Smooth muscle cell (in vitro differentiated cells): ENCODE results near the gene MYLK. TPM values are rescaled to one million over a fixed set of nuclear protein-coding genes. Genes with fewer than 3 reads are reported as not detected.

ENCODE experiments used
- DNase-seq: peaks from one replicate; lab custom pipeline; 2025; ENCODE audit not compliant: unreplicated experiment; lab: John Stamatoyannopoulos, UW
- H2AFZ ChIP-seq: fragments of 200-600 bp; sonication (generic); 2 replicates; pipeline ENCODE4 v1.6.0; 2016; ENCODE audit warnings: antibody characterized with exemption, low read depth, mild to moderate bottlenecking
- H3F3A ChIP-seq: fragments of 200-600 bp; sonication (generic); 2 replicates; pipeline ENCODE4 v1.6.0; 2017; ENCODE audit warnings: antibody characterized with exemption, low read depth
- H3K27ac ChIP-seq: fragments of 200-600 bp; sonication (generic); 2 replicates; pipeline ENCODE4 v1.5.1; 2016; ENCODE audit warnings: low read depth, mild to moderate bottlenecking
- H3K27me3 ChIP-seq: fragments of 200-600 bp; sonication (generic); 2 replicates; pipeline ENCODE4 v1.6.1; 2016; ENCODE audit warnings: low read depth, mild to moderate bottlenecking
- H3K36me3 ChIP-seq: fragments of 200-600 bp; sonication (generic); 2 replicates; pipeline ENCODE4 v1.5.1; 2016; ENCODE audit warnings: low read depth
- H3K4me1 ChIP-seq: fragments of 200-600 bp; sonication (generic); 2 replicates; pipeline ENCODE4 v1.5.1; 2016; ENCODE audit warnings: low read depth
- H3K4me2 ChIP-seq: fragments of 200-600 bp; sonication (generic); 2 replicates; pipeline ENCODE4 v1.6.0; 2016; ENCODE audit warnings: mild to moderate bottlenecking
- H3K4me3 ChIP-seq: fragments of 200-600 bp; sonication (generic); 2 replicates; pipeline ENCODE4 v1.5.1; 2016; ENCODE audit warnings: mild to moderate bottlenecking
- H3K79me2 ChIP-seq: fragments of 200-600 bp; sonication (generic); 2 replicates; pipeline ENCODE4 v1.6.0; 2016; ENCODE audit warnings: low read depth, mild to moderate bottlenecking
- H3K9ac ChIP-seq: fragments of 200-600 bp; sonication (generic); 2 replicates; pipeline ENCODE4 v1.6.0; 2016; ENCODE audit warnings: low read depth
- H3K9me3 ChIP-seq: fragments of 200-600 bp; sonication (generic); replicated peaks from 2 replicates; pipeline ENCODE4 v1.5.1; 2016; ENCODE audit warnings: low read depth
- H4K20me1 ChIP-seq: fragments of 200-600 bp; sonication (generic); 2 replicates; pipeline ENCODE4 v1.6.0; 2016; ENCODE audit warnings: low read depth
- WGBS: methylation state at CpG from one replicate; pipeline ENCODE4 v1.1.7; 2016; ENCODE audit warnings: low lambda C conversion rate; 5-methylcytosine and 5-hydroxymethylcytosine counted together
- polyA plus RNA-seq: library from polyadenylated mRNA; unstranded; fragments of >200 nt; fragmentation: Nextera tagmentation; extraction: Ambion mirVana; gene quantifications from 2 replicates; pipeline ENCODE4 v1.2.1, GENCODE V29; 2016
- total RNA-seq: library from RNA; depleted of rRNA; stranded (reverse); fragments of >200 nt; gene quantifications from 2 replicates; pipeline ENCODE4 v1.2.3, GENCODE V29; 2014
- TF ChIP-seq, protein P1 (sequence below): fragments of 200-600 bp; sonication (generic); IDR thresholded peaks from 2 replicates; pipeline ENCODE4 v1.5.1; 2017; ENCODE audit warnings: borderline replicate concordance, mild to moderate bottlenecking, antibody characterized with exemption; ENCODE audit not compliant: insufficient read depth, poor library complexity, severe bottlenecking

The MYLK gene
- total and polyA plus RNA-seq, 2 experiments from 2014 or later: 13.6 to 25.5 TPM

DNA sequence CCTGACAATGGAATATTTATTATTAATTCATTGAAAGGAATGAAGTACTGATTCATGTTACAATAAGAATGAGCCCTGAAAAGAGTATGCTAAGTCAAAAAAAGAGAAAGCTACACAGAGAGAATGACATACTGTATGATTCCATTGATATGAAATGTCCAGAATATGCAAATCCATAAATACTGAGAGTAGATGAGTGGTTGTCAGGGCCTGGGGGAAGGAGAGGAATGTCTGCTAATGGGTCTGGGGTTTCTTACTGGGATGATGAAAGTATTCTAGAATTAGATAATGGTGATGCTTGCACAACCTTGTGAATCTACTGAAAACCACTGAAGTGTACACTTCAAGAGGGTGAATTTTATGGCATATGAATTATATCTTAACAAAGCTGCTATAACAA, 219.4 kb downstream of the MYLK start:
- no peak overlapping the region for H3K27ac ChIP-seq
- H3K36me3 ChIP-seq: no peaks in the 10 kb centered on the region
- TF ChIP-seq, protein P1, sequence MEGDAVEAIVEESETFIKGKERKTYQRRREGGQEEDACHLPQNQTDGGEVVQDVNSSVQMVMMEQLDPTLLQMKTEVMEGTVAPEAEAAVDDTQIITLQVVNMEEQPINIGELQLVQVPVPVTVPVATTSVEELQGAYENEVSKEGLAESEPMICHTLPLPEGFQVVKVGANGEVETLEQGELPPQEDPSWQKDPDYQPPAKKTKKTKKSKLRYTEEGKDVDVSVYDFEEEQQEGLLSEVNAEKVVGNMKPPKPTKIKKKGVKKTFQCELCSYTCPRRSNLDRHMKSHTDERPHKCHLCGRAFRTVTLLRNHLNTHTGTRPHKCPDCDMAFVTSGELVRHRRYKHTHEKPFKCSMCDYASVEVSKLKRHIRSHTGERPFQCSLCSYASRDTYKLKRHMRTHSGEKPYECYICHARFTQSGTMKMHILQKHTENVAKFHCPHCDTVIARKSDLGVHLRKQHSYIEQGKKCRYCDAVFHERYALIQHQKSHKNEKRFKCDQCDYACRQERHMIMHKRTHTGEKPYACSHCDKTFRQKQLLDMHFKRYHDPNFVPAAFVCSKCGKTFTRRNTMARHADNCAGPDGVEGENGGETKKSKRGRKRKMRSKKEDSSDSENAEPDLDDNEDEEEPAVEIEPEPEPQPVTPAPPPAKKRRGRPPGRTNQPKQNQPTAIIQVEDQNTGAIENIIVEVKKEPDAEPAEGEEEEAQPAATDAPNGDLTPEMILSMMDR: no peak

DNA sequence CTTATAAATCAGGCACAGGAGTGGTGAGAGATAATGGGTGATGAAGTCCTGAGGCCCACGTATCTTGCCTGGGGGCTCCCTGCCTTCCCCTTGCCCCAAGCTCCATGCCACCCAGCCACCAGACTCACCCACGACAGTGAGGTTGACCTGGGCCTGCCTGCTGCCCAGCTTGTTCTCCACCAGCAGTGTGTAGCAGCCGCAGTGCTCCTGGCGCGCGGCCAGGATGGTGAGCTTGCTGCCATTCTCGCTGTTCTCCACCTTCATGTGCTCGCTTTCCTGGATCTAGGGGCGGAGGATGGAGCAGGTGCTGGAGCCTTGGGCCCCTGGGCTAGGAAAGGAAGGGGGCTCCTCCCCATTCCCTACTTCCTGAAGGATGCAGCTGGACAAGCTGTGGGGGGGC, 220.2 kb downstream of the MYLK start:
- H4K20me1 ChIP-seq: no peaks in the 10 kb centered on the region
- no peak overlapping the region for H3K4me3 ChIP-seq
- DNase-seq: no peak
- no peaks in the 10 kb centered on the region for H3K36me3 ChIP-seq
- no peak overlapping the region for H2AFZ ChIP-seq
- TF ChIP-seq, protein P1: no peak
- no peak overlapping the region for H3K4me2 ChIP-seq
- no peaks in the 10 kb centered on the region for H3K9me3 ChIP-seq
- peaks cover 5% of the 10 kb centered on the region for H3F3A ChIP-seq
- H3K27ac ChIP-seq: no peak overlapping the region
- no peaks in the 10 kb centered on the region for H3K79me2 ChIP-seq
- no peaks in the 10 kb centered on the region for H3K27me3 ChIP-seq
- peaks cover 13% of the 10 kb centered on the region for H3K4me1 ChIP-seq
- 94% methylated on average over 9 of the region's 9 CpGs for WGBS
- no peak overlapping the region for H3K9ac ChIP-seq

More for the DNA sequence above, 219.4 kb downstream of the MYLK start:
- Histone ChIP-seq H3K4me3 (no peak overlapping the region), H3K4me1 (peaks cover 13% of the 10 kb centered on the region), H3F3A (peaks cover 5% of the 10 kb centered on the region), H3K79me2 (no peaks in the 10 kb centered on the region), H2AFZ (no peak overlapping the region), H3K9me3 (no peaks in the 10 kb centered on the region), H4K20me1 (no peaks in the 10 kb centered on the region), H3K27me3 (no peaks in the 10 kb centered on the region), H3K9ac (no peak overlapping the region), H3K4me2 (no peak overlapping the region)
- DNase-seq: no peak

DNA sequence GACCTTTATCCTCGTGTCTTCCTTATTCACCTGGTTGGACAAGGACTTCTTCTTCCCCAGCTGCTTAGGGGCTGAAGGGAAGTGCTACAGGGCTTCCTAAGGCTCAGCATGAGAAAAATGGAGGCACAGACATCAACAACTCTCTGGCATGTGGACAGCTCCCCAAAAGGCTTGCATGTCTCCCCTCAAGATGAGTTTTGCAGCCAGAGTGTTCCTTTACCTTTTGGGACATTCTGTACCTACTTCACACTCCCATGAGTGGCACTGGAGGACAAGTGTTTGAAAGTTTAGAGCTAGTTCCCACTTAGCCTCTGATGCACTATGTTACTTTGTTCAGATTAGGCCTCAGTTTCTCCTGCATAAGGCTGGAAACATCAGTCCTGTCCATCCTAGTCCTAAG, 222.2 kb downstream of the MYLK start:
- H3K79me2 ChIP-seq: no peaks in the 10 kb centered on the region
- H3F3A ChIP-seq: peaks cover 5% of the 10 kb centered on the region
- WGBS: 96% methylated on average over 1 of the region's 1 CpG
- H3K36me3 ChIP-seq: no peaks in the 10 kb centered on the region
- H3K27me3 ChIP-seq: no peaks in the 10 kb centered on the region
- no peak for DNase-seq
- H2AFZ ChIP-seq: no peak overlapping the region
- H3K9me3 ChIP-seq: no peaks in the 10 kb centered on the region
- no peak overlapping the region for H3K4me3 ChIP-seq
- H3K27ac ChIP-seq: no peak overlapping the region
- TF ChIP-seq, protein P1: no peak
- no peak overlapping the region for H3K4me2 ChIP-seq
- H4K20me1 ChIP-seq: no peaks in the 10 kb centered on the region
- no peak overlapping the region for H3K9ac ChIP-seq
- peaks cover 13% of the 10 kb centered on the region for H3K4me1 ChIP-seq

DNA sequence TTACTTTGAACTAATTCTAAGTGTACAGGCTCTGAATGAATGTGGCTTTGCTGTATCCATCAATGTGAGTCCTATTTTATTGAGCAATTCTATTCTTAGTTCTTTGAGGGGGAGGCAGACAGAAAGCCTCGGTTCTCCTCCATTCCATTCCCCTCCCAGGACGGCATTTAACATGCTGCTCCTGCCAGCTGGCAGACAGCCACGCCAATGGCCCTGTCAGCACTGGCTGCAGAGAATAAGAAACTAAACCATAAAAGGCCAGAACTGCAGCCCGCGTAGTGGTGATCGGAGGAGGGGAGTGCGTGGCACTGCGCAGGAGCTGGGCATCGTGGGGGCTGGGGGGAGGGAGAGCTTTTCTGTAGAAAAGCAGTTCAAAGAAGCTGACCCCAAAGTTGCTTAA, 223.2 kb downstream of the MYLK start:
- Histone ChIP-seq H2AFZ (peak overlapping the region; percentile 70), H3K9ac (no peak overlapping the region)

More for the DNA sequence above, 223.2 kb downstream of the MYLK start:
- Histone ChIP-seq H3K27ac (peak overlapping the region; percentile 50), H3F3A (peaks cover 5% of the 10 kb centered on the region), H3K4me3 (no peak overlapping the region), H3K36me3 (no peaks in the 10 kb centered on the region), H3K27me3 (no peaks in the 10 kb centered on the region), H3K4me1 (peaks cover 13% of the 10 kb centered on the region), H4K20me1 (no peaks in the 10 kb centered on the region), H3K79me2 (no peaks in the 10 kb centered on the region), H3K9me3 (no peaks in the 10 kb centered on the region), H3K4me2 (peak overlapping the region; percentile 75)
- DNase-seq: peak; percentile 26
- WGBS: 21% methylated on average over 9 of the region's 9 CpGs
- TF ChIP-seq, protein P1: no peak
